ENCODE data around the gene ADAMTSL2. TPM values are rescaled to one million over a fixed set of nuclear protein-coding genes. Genes with fewer than 3 reads are reported as not detected.

ADAMTSL2 gene
- total and polyA plus RNA-seq, 2 experiments from 2014 or later: 1.5 to 2.2 TPM

GRCh38 chr9:133607976-133608375, 73.5 kb downstream of the ADAMTSL2 start:
- H2AFZ ChIP-seq: no peak overlapping the region
- no peaks in the 10 kb centered on the region for H3K79me2 ChIP-seq
- no peaks in the 10 kb centered on the region for H4K20me1 ChIP-seq (ENCODE audit: insufficient read depth, poor library complexity, severe bottlenecking)
- H3K4me2 ChIP-seq: no peak overlapping the region
- peaks cover 45% of the 10 kb centered on the region for H3K27me3 ChIP-seq
- no peak for DNase-seq (ENCODE audit: low spot score)
- H3K27ac ChIP-seq: no peak overlapping the region
- 87% methylated on average over 8 of the region's 8 CpGs for WGBS (ENCODE audit: low lambda C conversion rate, missing lambda C conversion rate)
- no peak overlapping the region for H3K4me3 ChIP-seq
- H3K9me3 ChIP-seq (ENCODE audit: low read depth): no peaks in the 10 kb centered on the region
- no peaks in the 10 kb centered on the region for H3K4me1 ChIP-seq (ENCODE audit: insufficient read depth)
- no peaks in the 10 kb centered on the region for H3K36me3 ChIP-seq (replicated peaks; ENCODE audit: insufficient read depth, low read depth)
- no peaks in the 10 kb centered on the region for H3K9me2 ChIP-seq (replicated peaks; ENCODE audit: insufficient read depth)
- TF ChIP-seq, protein P1, sequence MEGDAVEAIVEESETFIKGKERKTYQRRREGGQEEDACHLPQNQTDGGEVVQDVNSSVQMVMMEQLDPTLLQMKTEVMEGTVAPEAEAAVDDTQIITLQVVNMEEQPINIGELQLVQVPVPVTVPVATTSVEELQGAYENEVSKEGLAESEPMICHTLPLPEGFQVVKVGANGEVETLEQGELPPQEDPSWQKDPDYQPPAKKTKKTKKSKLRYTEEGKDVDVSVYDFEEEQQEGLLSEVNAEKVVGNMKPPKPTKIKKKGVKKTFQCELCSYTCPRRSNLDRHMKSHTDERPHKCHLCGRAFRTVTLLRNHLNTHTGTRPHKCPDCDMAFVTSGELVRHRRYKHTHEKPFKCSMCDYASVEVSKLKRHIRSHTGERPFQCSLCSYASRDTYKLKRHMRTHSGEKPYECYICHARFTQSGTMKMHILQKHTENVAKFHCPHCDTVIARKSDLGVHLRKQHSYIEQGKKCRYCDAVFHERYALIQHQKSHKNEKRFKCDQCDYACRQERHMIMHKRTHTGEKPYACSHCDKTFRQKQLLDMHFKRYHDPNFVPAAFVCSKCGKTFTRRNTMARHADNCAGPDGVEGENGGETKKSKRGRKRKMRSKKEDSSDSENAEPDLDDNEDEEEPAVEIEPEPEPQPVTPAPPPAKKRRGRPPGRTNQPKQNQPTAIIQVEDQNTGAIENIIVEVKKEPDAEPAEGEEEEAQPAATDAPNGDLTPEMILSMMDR (IDR thresholded peaks at IDR 0.05; ENCODE audit: poor library complexity): no peak
- TF ChIP-seq EZH2 (IDR thresholded peaks at IDR 0.05; ENCODE audit: borderline replicate concordance) (no peak), EZH2phosphoT487 (IDR thresholded peaks at IDR 0.05; ENCODE audit: low read depth, severe bottlenecking, unreplicated experiment) (no peak)

- TF ChIP-seq, protein P1 (IDR thresholded peaks at IDR 0.05; ENCODE audit: poor library complexity): no peak
- TF ChIP-seq EZH2 (IDR thresholded peaks at IDR 0.05; ENCODE audit: borderline replicate concordance): no peak
- peaks cover 45% of the 10 kb centered on the region for H3K27me3 ChIP-seq
- no peaks in the 10 kb centered on the region for H3K9me3 ChIP-seq (ENCODE audit: low read depth)
- no peak overlapping the region for H3K27ac ChIP-seq
- no peaks in the 10 kb centered on the region for H3K4me1 ChIP-seq (ENCODE audit: insufficient read depth)
- WGBS (ENCODE audit: low lambda C conversion rate, missing lambda C conversion rate): 91% methylated on average over 7 of the region's 7 CpGs
- H3K79me2 ChIP-seq: no peaks in the 10 kb centered on the region
- DNase-seq (ENCODE audit: low spot score): no peak
- H3K36me3 ChIP-seq (replicated peaks; ENCODE audit: insufficient read depth, low read depth): no peaks in the 10 kb centered on the region
- H3K9me2 ChIP-seq (replicated peaks; ENCODE audit: insufficient read depth): no peaks in the 10 kb centered on the region
- H4K20me1 ChIP-seq (ENCODE audit: insufficient read depth, poor library complexity, severe bottlenecking): no peaks in the 10 kb centered on the region
- no peak overlapping the region for H3K4me2 ChIP-seq
- no peak overlapping the region for H3K4me3 ChIP-seq
- H2AFZ ChIP-seq: no peak overlapping the region
These were observed 73.9 kb downstream of the ADAMTSL2 start for GRCh38 chr9:133608382-133608781.

DNA sequence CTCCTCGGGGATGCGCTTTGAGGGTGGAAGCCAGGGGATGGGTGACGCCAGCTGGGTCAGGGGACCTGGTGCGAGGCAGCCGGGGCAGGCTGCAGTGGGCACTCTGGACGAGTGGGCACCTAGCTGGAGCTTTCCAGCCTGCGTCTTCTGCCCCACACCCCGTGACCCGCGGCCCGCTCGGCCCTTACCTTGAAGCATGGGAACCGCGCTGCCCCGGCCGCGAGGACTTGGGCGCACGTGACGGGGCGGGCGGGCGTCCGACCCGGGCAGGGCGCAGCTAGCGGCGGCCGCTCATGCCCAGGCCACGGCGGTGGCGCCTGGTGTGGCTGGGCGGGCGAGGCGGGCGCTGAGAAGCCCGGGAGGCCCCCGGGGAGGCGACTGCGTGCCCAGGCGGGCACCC, 74.4 kb downstream of the ADAMTSL2 start:
- no peak for DNase-seq (ENCODE audit: low spot score)
- H3K79me2 ChIP-seq: no peaks in the 10 kb centered on the region
- no peaks in the 10 kb centered on the region for H4K20me1 ChIP-seq (ENCODE audit: insufficient read depth, poor library complexity, severe bottlenecking)
- peak overlapping the region; percentile 72 for H3K4me2 ChIP-seq
- TF ChIP-seq EZH2phosphoT487 (IDR thresholded peaks at IDR 0.05; ENCODE audit: low read depth, severe bottlenecking, unreplicated experiment) (no peak), EZH2 (IDR thresholded peaks at IDR 0.05; ENCODE audit: borderline replicate concordance) (no peak)
- TF ChIP-seq, protein P1 (IDR thresholded peaks at IDR 0.05; ENCODE audit: poor library complexity): no peak
- H3K36me3 ChIP-seq (replicated peaks; ENCODE audit: insufficient read depth, low read depth): no peaks in the 10 kb centered on the region
- no peaks in the 10 kb centered on the region for H3K9me3 ChIP-seq (ENCODE audit: low read depth)
- peaks cover 48% of the 10 kb centered on the region for H3K27me3 ChIP-seq
- H3K4me3 ChIP-seq: no peak overlapping the region
- WGBS (ENCODE audit: low lambda C conversion rate, missing lambda C conversion rate): 23% methylated on average over 29 of the region's 41 CpGs
- no peaks in the 10 kb centered on the region for H3K4me1 ChIP-seq (ENCODE audit: insufficient read depth)
- H3K9me2 ChIP-seq (replicated peaks; ENCODE audit: insufficient read depth): no peaks in the 10 kb centered on the region
- H2AFZ ChIP-seq: no peak overlapping the region
- no peak overlapping the region for H3K27ac ChIP-seq

Measured in hepatocyte (in vitro differentiated cells).